Loucy (cell line): ENCODE data around the gene SCN3B.

ENCODE experiments used
- H2AFZ ChIP-seq: fragments of 200-600 bp; sonication (generic); 2 replicates; pipeline ENCODE4 v1.6.0; 2016; ENCODE audit warnings: antibody characterized with exemption, mild to moderate bottlenecking, low read length, moderate library complexity
- H3F3A ChIP-seq: fragments of 200-600 bp; 2 replicates; pipeline ENCODE4 v1.6.0; 2016; ENCODE audit warnings: antibody characterized with exemption, low read depth, mild to moderate bottlenecking
- H3K27me3 ChIP-seq: fragments of 200-600 bp; sonication (generic); 2 replicates; pipeline ENCODE4 v1.6.1; 2014; ENCODE audit warnings: low read length, mild to moderate bottlenecking; ENCODE audit not compliant: insufficient read depth, poor library complexity, severe bottlenecking
- H3K36me3 ChIP-seq: fragments of 200-600 bp; sonication (generic); 2 replicates; pipeline ENCODE4 v1.6.1; 2016; ENCODE audit warnings: low read length; ENCODE audit not compliant: insufficient read depth
- H3K4me1 ChIP-seq: fragments of 200-600 bp; sonication (generic); 2 replicates; pipeline ENCODE4 v1.5.1; 2014; ENCODE audit warnings: low read length, mild to moderate bottlenecking; ENCODE audit not compliant: insufficient read depth, poor library complexity, severe bottlenecking
- H3K4me2 ChIP-seq: fragments of 200-600 bp; sonication (generic); 2 replicates; pipeline ENCODE4 v1.6.0; 2014; ENCODE audit warnings: antibody characterized with exemption, low read length, low read depth, mild to moderate bottlenecking; ENCODE audit not compliant: poor library complexity, severe bottlenecking
- H3K4me3 ChIP-seq: fragments of 200-600 bp; sonication (generic); 2 replicates; pipeline ENCODE4 v1.5.1; 2014; ENCODE audit warnings: low read length, mild to moderate bottlenecking, mixed read lengths; ENCODE audit not compliant: poor library complexity, severe bottlenecking
- H3K79me2 ChIP-seq: fragments of 200-600 bp; sonication (generic); 2 replicates; pipeline ENCODE4 v1.6.1; 2014; ENCODE audit warnings: low read length; ENCODE audit not compliant: insufficient read depth
- H3K9ac ChIP-seq: fragments of 200-600 bp; sonication (generic); 2 replicates; pipeline ENCODE4 v1.6.0; 2014; ENCODE audit warnings: mild to moderate bottlenecking, low read depth, low read length, moderate library complexity; ENCODE audit not compliant: poor library complexity, severe bottlenecking
- H3K9me2 ChIP-seq: fragments of 200-600 bp; sonication (generic); replicated peaks from 2 replicates; pipeline ENCODE4 v1.6.1; 2016; ENCODE audit warnings: low read depth, low read length, mixed read lengths
- H3K9me3 ChIP-seq: fragments of 200-600 bp; sonication (generic); 2 replicates; pipeline ENCODE4 v1.6.1; 2014; ENCODE audit warnings: mild to moderate bottlenecking, antibody characterized with exemption, low read length, low read depth; ENCODE audit not compliant: insufficient read depth
- H4K20me1 ChIP-seq: fragments of 200-600 bp; sonication (generic); 2 replicates; pipeline ENCODE4 v1.6.0; 2014; ENCODE audit warnings: antibody characterized with exemption, low read length, mild to moderate bottlenecking; ENCODE audit not compliant: insufficient read depth, poor library complexity, severe bottlenecking
- EZH2phosphoT487 ChIP-seq: fragments of 200-600 bp; IDR thresholded peaks from 2 replicates; pipeline ENCODE4 v1.6.1; 2018; ENCODE audit warnings: antibody characterized with exemption, mild to moderate bottlenecking, moderate library complexity, borderline replicate concordance
- TF ChIP-seq, protein P1 (sequence below): fragments of 200-600 bp; sonication (generic); conservative IDR thresholded peaks from 2 replicates; pipeline ENCODE4 v1.5.1; 2014; ENCODE audit warnings: mild to moderate bottlenecking, antibody characterized with exemption, low read length

The SCN3B gene

DNA sequence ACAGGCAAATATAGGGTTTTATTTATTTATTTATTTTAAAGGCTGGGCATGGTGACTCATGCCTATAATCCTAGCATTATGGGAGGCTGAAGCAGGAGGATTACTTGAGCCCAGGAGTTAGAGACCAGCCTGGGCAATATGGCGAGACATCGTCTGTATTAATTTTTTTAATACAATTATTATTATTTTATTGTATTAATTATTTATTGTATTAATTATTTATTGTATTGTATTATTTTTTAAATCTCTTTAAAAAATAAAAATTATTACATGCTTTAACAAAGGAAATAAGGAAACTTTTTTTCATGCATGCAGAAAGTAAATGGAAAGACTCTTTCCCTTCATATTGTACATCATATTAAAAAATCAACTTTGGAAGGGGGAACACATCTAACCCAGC, 3.5 kb downstream of the SCN3B start:
- H3K36me3 ChIP-seq, result no peaks in the 10 kb centered on the region
- no peaks in the 10 kb centered on the region for H3K79me2 ChIP-seq
- H3K9ac ChIP-seq, result no peak overlapping the region
- no peaks in the 10 kb centered on the region for H3K9me3 ChIP-seq
- H3F3A ChIP-seq, result no peaks in the 10 kb centered on the region
- no peaks in the 10 kb centered on the region for H3K9me2 ChIP-seq
- no peak overlapping the region for H2AFZ ChIP-seq
- no peak overlapping the region for H3K4me2 ChIP-seq
- TF ChIP-seq, protein P1, sequence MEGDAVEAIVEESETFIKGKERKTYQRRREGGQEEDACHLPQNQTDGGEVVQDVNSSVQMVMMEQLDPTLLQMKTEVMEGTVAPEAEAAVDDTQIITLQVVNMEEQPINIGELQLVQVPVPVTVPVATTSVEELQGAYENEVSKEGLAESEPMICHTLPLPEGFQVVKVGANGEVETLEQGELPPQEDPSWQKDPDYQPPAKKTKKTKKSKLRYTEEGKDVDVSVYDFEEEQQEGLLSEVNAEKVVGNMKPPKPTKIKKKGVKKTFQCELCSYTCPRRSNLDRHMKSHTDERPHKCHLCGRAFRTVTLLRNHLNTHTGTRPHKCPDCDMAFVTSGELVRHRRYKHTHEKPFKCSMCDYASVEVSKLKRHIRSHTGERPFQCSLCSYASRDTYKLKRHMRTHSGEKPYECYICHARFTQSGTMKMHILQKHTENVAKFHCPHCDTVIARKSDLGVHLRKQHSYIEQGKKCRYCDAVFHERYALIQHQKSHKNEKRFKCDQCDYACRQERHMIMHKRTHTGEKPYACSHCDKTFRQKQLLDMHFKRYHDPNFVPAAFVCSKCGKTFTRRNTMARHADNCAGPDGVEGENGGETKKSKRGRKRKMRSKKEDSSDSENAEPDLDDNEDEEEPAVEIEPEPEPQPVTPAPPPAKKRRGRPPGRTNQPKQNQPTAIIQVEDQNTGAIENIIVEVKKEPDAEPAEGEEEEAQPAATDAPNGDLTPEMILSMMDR, result no peak
- no peak for TF ChIP-seq EZH2phosphoT487
- no peaks in the 10 kb centered on the region for H3K4me1 ChIP-seq
- H3K27me3 ChIP-seq, result no peaks in the 10 kb centered on the region
- no peaks in the 10 kb centered on the region for H4K20me1 ChIP-seq
- H3K4me3 ChIP-seq, result no peak overlapping the region

DNA sequence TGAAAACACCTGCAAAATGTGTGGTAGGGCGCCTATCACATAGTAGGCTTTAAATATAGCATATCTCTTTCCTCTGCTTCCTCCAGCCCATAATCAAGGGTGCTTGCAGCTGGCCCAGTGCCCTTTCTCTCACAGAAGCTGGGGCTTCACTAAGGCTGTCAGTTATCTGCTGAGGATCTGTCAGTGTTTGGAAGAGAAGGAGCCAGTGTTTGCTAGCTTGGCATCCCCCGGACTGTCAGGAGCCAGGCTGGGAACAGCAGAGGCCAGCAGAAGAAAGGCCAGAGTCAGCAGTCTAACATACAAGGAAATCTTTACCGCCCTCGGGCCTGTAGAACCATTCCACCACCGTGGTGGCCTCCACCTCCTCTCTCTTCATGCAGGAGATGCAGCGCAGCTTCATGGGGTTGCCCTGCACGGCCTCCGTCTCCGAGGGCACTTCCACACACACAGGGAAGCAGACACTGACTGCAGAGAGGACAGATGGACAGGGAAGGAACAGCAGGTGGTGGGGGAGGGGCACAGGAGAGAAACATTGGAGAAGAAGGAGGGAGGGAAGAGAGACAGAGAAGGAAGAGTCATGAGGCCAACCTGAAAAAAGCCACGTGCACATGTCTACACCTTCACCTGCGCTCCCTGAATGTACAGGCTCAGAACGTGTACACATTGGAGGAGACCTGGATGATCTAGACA, 9.0 kb downstream of the SCN3B start:
- Histone ChIP-seq H4K20me1 (no peaks in the 10 kb centered on the region), H3K4me1 (no peaks in the 10 kb centered on the region), H3K36me3 (no peaks in the 10 kb centered on the region), H3K9ac (no peak overlapping the region), H3K79me2 (no peaks in the 10 kb centered on the region), H2AFZ (no peak overlapping the region), H3K9me2 (no peaks in the 10 kb centered on the region), H3K4me3 (no peak overlapping the region), H3F3A (no peaks in the 10 kb centered on the region), H3K27me3 (no peaks in the 10 kb centered on the region), H3K9me3 (no peaks in the 10 kb centered on the region), H3K4me2 (no peak overlapping the region)
- TF ChIP-seq EZH2phosphoT487, result no peak
- TF ChIP-seq, protein P1, result no peak

DNA sequence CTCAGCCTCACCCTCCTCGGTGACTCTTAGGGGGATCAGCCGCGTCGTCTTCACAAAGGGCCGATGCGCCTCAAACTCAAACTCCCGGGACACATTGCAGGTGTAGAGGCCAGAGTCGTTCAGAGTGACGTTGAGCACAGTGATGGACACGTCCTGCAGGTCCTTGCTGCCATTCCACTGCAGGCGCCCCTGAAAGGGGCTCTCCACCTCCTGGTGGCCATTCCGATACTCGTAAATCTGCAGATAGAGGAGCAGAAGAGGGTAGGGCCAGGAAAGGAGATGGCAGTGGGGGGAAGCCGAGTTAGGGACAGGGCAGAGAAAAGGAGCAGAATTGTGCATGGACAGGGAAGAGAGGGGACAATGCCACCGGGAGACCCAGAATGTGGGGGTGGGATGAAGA, 12.0 kb downstream of the SCN3B start:
- no peak for TF ChIP-seq EZH2phosphoT487
- TF ChIP-seq, protein P1, result no peak

More for the DNA sequence above, 12.0 kb downstream of the SCN3B start:
- Histone ChIP-seq H4K20me1 (no peaks in the 10 kb centered on the region), H3K9me3 (no peaks in the 10 kb centered on the region), H3K4me3 (no peak overlapping the region), H3K4me2 (no peak overlapping the region), H3F3A (no peaks in the 10 kb centered on the region), H3K9ac (no peak overlapping the region), H3K36me3 (no peaks in the 10 kb centered on the region), H3K27me3 (no peaks in the 10 kb centered on the region), H3K79me2 (no peaks in the 10 kb centered on the region), H2AFZ (no peak overlapping the region), H3K9me2 (no peaks in the 10 kb centered on the region), H3K4me1 (no peaks in the 10 kb centered on the region)
